GM19351 (cell line): ENCODE data around the gene CANT1.
"Not testable (repeated sequence)": the region's sequence is repeated elsewhere in the genome, so short reads cannot be mapped to it uniquely, and the experiment has no call there.

Experiments used
- ATAC-seq: cut with Tn5 transposase; IDR thresholded peaks from one replicate; pipeline ENCODE4 v1.9.1; 2021; ENCODE audit warnings: mild to moderate bottlenecking, moderate library complexity; ENCODE audit not compliant: unreplicated experiment

Gene CANT1

GRCh38 chr17:79027925-79028491 lies 18.4 kb upstream of the CANT1 start:
- no peak for ATAC-seq

GRCh38 chr17:79027274-79027924 lies 17.8 kb upstream of the CANT1 start:
- ATAC-seq = no peak

GRCh38 chr17:79026376-79027273 lies 17.1 kb upstream of the CANT1 start:
- ATAC-seq = no peak

GRCh38 chr17:79024901-79025737 lies 15.6 kb upstream of the CANT1 start:
- ATAC-seq = no peak

- ATAC-seq = no peak
These were observed 14.6 kb upstream of the CANT1 start, which contains the start of gene C1QTNF1 for GRCh38 chr17:79023886-79024771. Gene C1QTNF1, plus strand, starts transcription at chr17:79024169. Its CDS starts 19,800 bp downstream, at chr17:79043969.

GRCh38 chr17:79023180-79023705 lies 13.7 kb upstream of the CANT1 start:
- ATAC-seq = no peak

GRCh38 chr17:79022507-79022991 lies 13.0 kb upstream of the CANT1 start:
- no peak for ATAC-seq

GRCh38 chr17:79021929-79022328 lies 12.4 kb upstream of the CANT1 start:
- not testable (repeated sequence) for ATAC-seq

- ATAC-seq = no peak
These were observed 11.2 kb upstream of the CANT1 start for GRCh38 chr17:79020631-79021301.

GRCh38 chr17:79019632-79020584 lies 10.3 kb upstream of the CANT1 start:
- no peak for ATAC-seq

- no peak for ATAC-seq
These were observed 9.7 kb upstream of the CANT1 start for GRCh38 chr17:79019261-79019631.

GRCh38 chr17:79018370-79018695 lies 8.8 kb upstream of the CANT1 start:
- no peak for ATAC-seq

GRCh38 chr17:79017546-79018369 lies 8.2 kb upstream of the CANT1 start:
- no peak for ATAC-seq

- ATAC-seq = no peak
These were observed 4.7 kb upstream of the CANT1 start for GRCh38 chr17:79014158-79014758.

GRCh38 chr17:79012563-79013134 lies 3.1 kb upstream of the CANT1 start:
- no peak for ATAC-seq

GRCh38 chr17:79011451-79012147 lies 2.0 kb upstream of the CANT1 start:
- ATAC-seq = no peak
